Measurements from ENCODE around the gene NCAPH2.

The NCAPH2 gene

GRCh38 chr22:50563413-50564160 lies 55.6 kb downstream of the NCAPH2 start:
- H3K27ac ChIP-seq = peak overlapping the region; percentile 70
- no peak for TF ChIP-seq CTCF (conservative IDR thresholded peaks at IDR 0.05)

GRCh38 chr22:50564289-50564688 lies 56.3 kb downstream of the NCAPH2 start:
- no peak for TF ChIP-seq CTCF (conservative IDR thresholded peaks at IDR 0.05)
- H3K27ac ChIP-seq = peak overlapping the region; percentile 70

GRCh38 chr22:50567721-50568252 lies 59.8 kb downstream of the NCAPH2 start:
- no peak for TF ChIP-seq CTCF (conservative IDR thresholded peaks at IDR 0.05)
- H3K27ac ChIP-seq = no peak overlapping the region

GRCh38 chr22:50568626-50569025 lies 60.6 kb downstream of the NCAPH2 start:
- no peak for TF ChIP-seq CTCF (conservative IDR thresholded peaks at IDR 0.05)
- no peak overlapping the region for H3K27ac ChIP-seq

GRCh38 chr22:50569041-50569459 lies 61.0 kb downstream of the NCAPH2 start:
- no peak for TF ChIP-seq CTCF (conservative IDR thresholded peaks at IDR 0.05)

GRCh38 chr22:50569896-50570535 lies 62.0 kb downstream of the NCAPH2 start:
- no peak for TF ChIP-seq CTCF (conservative IDR thresholded peaks at IDR 0.05)
- no peak overlapping the region for H3K27ac ChIP-seq

More at GRCh38 chr22:50569041-50569459, 61.0 kb downstream of the NCAPH2 start:
- H3K27ac ChIP-seq = no peak overlapping the region

- TF ChIP-seq CTCF (conservative IDR thresholded peaks at IDR 0.05) = no peak
- H3K27ac ChIP-seq = no peak overlapping the region
Observed at GRCh38 chr22:50570861-50571260, 62.8 kb downstream of the NCAPH2 start.
